Fibroblast of lung (primary cell): ENCODE measurements around the gene PSG3. TPM values are rescaled to one million over a fixed set of nuclear protein-coding genes. Genes with fewer than 3 reads are reported as not detected.
"Not testable (repeated sequence)": the region's sequence is repeated elsewhere in the genome, so short reads cannot be mapped to it uniquely, and the experiment has no call there.

Experiments
- DNase-seq, 2 donors: peaks; one replicate each; pipeline versions ENCODE4 v3.0.0 to v3.0.0-alpha.2; 2010; ENCODE audit warnings: low read depth in 2 of 2
- H2AFZ ChIP-seq: 2 replicates; pipeline ENCODE4 v1.5.1; 2012; ENCODE audit warnings: low read length, control low read depth, inconsistent platforms
- H3K27ac ChIP-seq: 2 replicates; pipeline ENCODE4 v1.5.1; 2011; ENCODE audit warnings: low read length, control low read depth; ENCODE audit not compliant: insufficient read depth
- H3K27me3 ChIP-seq: 2 replicates; pipeline ENCODE4 v1.5.1; 2011; ENCODE audit warnings: mild to moderate bottlenecking, low read length; ENCODE audit not compliant: control insufficient read depth, insufficient read depth
- H3K36me3 ChIP-seq: 2 replicates; pipeline ENCODE4 v1.5.1; 2011; ENCODE audit warnings: low read length; ENCODE audit not compliant: control insufficient read depth, insufficient read depth
- H3K4me1 ChIP-seq: 2 replicates; pipeline ENCODE4 v1.5.1; 2011; ENCODE audit warnings: low read length; ENCODE audit not compliant: control insufficient read depth, insufficient read depth; ENCODE audit errors: extremely low read depth
- H3K4me2 ChIP-seq: 2 replicates; pipeline ENCODE4 v1.5.1; 2011; ENCODE audit warnings: low read length, control low read depth; ENCODE audit not compliant: insufficient read depth; ENCODE audit errors: extremely low read depth
- H3K4me3 ChIP-seq, 4 experiments: fragments of 200-600 bp in 1 of 4; sonication (generic) in 1 of 4; replicated peaks in 1 of 4; 2 replicates each; pipeline ENCODE4 v1.5.1; 2011 to 2016; ENCODE audit warnings: low read length in 4 of 4, low read depth in 3 of 4, mild to moderate bottlenecking in 3 of 4, control low read depth in 2 of 4, inconsistent platforms in 1 of 4, mixed read lengths in 1 of 4; ENCODE audit not compliant: insufficient read depth in 1 of 4; ENCODE audit errors: control extremely low read depth in 1 of 4
- H3K79me2 ChIP-seq: 2 replicates; pipeline ENCODE4 v1.5.1; 2012; ENCODE audit warnings: mild to moderate bottlenecking, low read length, inconsistent platforms; ENCODE audit not compliant: control insufficient read depth, insufficient read depth
- H3K9ac ChIP-seq: 2 replicates; pipeline ENCODE4 v1.5.1; 2011; ENCODE audit warnings: mild to moderate bottlenecking, low read length, control low read depth; ENCODE audit not compliant: insufficient read depth
- H3K9me3 ChIP-seq: 2 replicates; pipeline ENCODE4 v1.5.1; 2012; ENCODE audit warnings: low read depth, low read length; ENCODE audit not compliant: control insufficient read depth, insufficient read depth
- H4K20me1 ChIP-seq: 2 replicates; pipeline ENCODE4 v1.5.1; 2011; ENCODE audit warnings: low read length; ENCODE audit not compliant: control insufficient read depth, insufficient read depth; ENCODE audit errors: extremely low read depth
- CTCF ChIP-seq, 2 donors: IDR thresholded peaks in 1 of 2; conservative IDR thresholded peaks in 1 of 2; 1 replicate in 1 of 2; 2 replicates in 1 of 2; pipeline ENCODE4 v1.5.1; 2011 to 2012; ENCODE audit warnings: low read length in 2 of 2, control low read depth in 1 of 2, inconsistent platforms in 1 of 2, low read depth in 1 of 2, mild to moderate bottlenecking in 1 of 2
- EZH2 ChIP-seq: IDR thresholded peaks from 2 replicates; pipeline ENCODE4 v1.5.1; 2012; ENCODE audit warnings: low read length, control low read depth, mild to moderate bottlenecking; ENCODE audit errors: missing control alignments
- polyA plus RNA-seq, 2 donors: library from polyadenylated mRNA; depleted of rRNA in 1 of 2; stranded (reverse) in 1 of 2; unstranded in 1 of 2; fragments of >200 nt; gene quantifications; 2 replicates each; pipeline ENCODE4 v1.2.1, GENCODE V29; 2011 to 2012; ENCODE audit warnings: missing spikeins in 1 of 2
- total RNA-seq: library from RNA; depleted of rRNA; stranded (reverse); fragments of >200 nt; gene quantifications from 2 replicates; pipeline ENCODE4 v1.2.1, GENCODE V29; 2014

Gene PSG3
- total and polyA plus RNA-seq, 2 donors (not counting 1 experiment from before 2014, with no cell fraction given), result 0.51 TPM; not detected in 1

- DNase-seq, H2AFZ ChIP-seq: not testable (repeated sequence)
Observed at GRCh38 chr19:42714000-42714399, 26.3 kb downstream of the PSG3 start.

DNA sequence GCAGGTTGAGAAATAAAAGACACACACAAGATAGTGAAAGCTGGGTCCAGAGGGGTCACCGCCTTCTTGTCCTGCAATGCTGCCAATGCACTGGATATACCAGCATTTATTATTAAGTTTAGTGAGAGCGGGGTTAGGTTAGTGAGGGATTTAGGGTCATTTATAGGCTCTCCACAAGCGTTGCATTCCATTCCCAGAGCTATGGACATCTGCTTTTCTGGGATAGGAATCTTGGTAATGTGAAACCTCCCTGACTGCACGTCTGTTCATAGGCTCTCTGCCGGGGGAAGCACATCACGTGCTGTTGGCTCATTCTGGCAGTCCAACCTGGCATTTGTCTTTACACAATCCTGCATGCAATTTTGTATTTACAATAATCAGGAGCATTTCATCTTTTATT, 27.5 kb downstream of the PSG3 start:
- H2AFZ ChIP-seq, H3K4me1 ChIP-seq, H3K27ac ChIP-seq, H3K9ac ChIP-seq, H3K4me3 ChIP-seq, H4K20me1 ChIP-seq, H3K4me2 ChIP-seq, H3K9me3 ChIP-seq, H3K36me3 ChIP-seq, DNase-seq, H3K79me2 ChIP-seq, H3K27me3 ChIP-seq: not testable (repeated sequence)

More at GRCh38 chr19:42714000-42714399, 26.3 kb downstream of the PSG3 start:
- H4K20me1 ChIP-seq, H3K4me2 ChIP-seq, H3K4me3 ChIP-seq, H3K4me1 ChIP-seq, H3K9ac ChIP-seq, H3K27me3 ChIP-seq, H3K79me2 ChIP-seq, H3K9me3 ChIP-seq, H3K36me3 ChIP-seq, H3K27ac ChIP-seq: not testable (repeated sequence)

DNA sequence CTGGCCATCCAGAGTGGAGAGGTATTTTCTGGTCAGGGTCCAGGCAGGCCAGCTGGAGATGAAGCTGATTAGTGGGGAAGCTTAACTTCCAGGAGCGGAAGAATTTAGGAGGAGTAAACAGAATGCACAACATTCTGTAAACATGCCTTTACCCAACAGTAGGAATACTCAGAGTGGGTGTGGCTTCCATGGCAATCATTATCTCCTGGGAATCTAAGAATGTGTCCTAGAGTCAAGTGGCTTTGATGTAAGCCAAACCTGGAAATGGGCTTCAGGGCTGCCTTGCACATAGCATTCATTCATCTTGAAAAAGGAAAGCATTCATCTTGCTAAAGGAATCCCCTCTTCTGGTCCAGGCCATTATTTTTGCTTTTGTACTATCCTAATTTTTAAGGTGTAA, 29.3 kb downstream of the PSG3 start:
- not testable (repeated sequence) for H3K4me3 ChIP-seq, H3K9ac ChIP-seq, H3K4me1 ChIP-seq, H3K27ac ChIP-seq, H2AFZ ChIP-seq, H3K9me3 ChIP-seq, H3K36me3 ChIP-seq, H3K4me2 ChIP-seq, H4K20me1 ChIP-seq, H3K27me3 ChIP-seq, H3K79me2 ChIP-seq, DNase-seq

GRCh38 chr19:42697884-42698283, 42.4 kb downstream of the PSG3 start:
- Histone ChIP-seq H3K9me3 (no peaks in the 10 kb centered on the region), H2AFZ (no peak overlapping the region), H3K27me3 (peaks cover 11% of the 10 kb centered on the region), H3K4me3 (no peak overlapping the region), H3K36me3 (no peaks in the 10 kb centered on the region), H3K27ac (no peak overlapping the region), H3K4me1 (no peaks in the 10 kb centered on the region), H3K79me2 (no peaks in the 10 kb centered on the region), H3K4me2 (peak overlapping the region; percentile 18), H3K9ac (no peak overlapping the region), H4K20me1 (no peaks in the 10 kb centered on the region)
- TF ChIP-seq CTCF (conservative IDR thresholded peaks at IDR 0.05 in 1 of 2, IDR thresholded peaks at IDR 0.05 in 1 of 2; ENCODE audit: low read depth in 1 of 2, low read length in 2 of 2), result no peak
- no peak for TF ChIP-seq EZH2
- no peak for DNase-seq
